SHP77 treated with DMSO at 0.1 percent for 48 hours (cell line): ENCODE data around the gene GSDME.

Source experiments
- DNase-seq: peaks from one replicate; lab custom pipeline; 2025; lab: John Stamatoyannopoulos, UW

GSDME gene

DNA sequence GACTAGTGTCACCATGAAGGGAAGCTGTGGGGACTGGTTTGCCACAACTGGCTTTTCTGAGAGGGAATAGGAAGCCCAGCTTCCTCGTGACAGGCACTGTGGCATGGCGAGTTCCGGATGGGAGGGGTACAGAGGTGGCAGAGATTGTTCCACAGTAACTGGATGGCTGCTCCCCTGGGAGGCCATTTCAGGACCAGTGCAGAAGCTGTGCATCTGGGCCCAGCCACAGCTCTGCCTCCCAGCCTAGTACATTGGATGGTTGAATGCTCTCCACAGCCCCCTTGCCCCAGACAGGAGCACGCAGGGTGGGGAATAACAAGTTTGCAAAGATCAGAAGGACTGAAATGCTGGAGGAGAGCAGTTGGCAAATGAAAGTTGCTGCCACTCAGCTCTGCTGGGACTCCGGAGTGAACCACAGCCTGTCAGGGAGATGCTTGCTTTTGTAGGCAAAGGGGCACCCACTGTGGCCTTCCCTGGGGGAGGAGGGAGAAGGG is 51.8 kb downstream of the GSDME start:
- no peak for DNase-seq

DNA sequence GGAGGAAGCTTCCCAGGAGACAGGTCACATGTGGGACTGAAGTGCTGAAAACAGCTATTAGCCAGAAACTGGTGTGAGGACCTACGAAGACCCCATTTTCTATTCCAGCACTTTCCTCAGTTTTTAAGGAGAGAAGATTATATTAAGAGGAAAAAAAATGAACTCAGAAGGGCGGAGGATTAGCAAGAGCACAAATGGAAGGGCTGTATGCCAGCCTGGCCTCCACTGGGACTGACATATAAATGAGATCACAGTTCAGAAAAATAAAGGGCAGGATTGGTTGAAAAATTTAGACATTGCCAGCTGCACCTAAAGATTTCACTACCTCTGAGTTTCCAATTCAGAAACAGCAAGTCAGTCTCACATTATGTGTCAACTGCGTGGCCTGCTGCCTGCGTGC is 53.0 kb downstream of the GSDME start:
- DNase-seq, result no peak

DNA sequence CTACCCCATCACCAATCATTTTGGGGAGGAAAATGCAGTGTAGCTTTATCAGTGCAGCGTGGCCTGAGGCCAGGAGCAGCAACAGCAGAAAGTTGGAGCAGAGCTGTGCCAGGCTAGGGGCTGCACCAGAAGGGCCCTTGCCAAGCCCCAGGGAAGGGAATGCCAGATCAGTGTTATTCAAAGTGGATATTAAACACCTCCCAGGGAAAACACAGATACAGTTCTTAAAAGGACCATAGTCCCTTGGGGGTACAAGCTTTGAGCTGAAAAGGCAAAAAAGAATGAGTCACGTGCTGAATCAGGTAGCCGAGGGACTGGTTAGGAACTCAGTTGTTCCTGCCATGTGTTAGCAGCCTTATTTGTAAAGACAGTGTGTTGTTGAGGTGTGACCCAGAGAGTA is 54.0 kb downstream of the GSDME start:
- no peak for DNase-seq

GRCh38 chr7:24702755-24703154 is 54.5 kb downstream of the GSDME start:
- no peak for DNase-seq

GRCh38 chr7:24701261-24702235 is 55.7 kb downstream of the GSDME start:
- no peak for DNase-seq

GRCh38 chr7:24700521-24701260 is 56.6 kb downstream of the GSDME start:
- DNase-seq, result no peak

DNA sequence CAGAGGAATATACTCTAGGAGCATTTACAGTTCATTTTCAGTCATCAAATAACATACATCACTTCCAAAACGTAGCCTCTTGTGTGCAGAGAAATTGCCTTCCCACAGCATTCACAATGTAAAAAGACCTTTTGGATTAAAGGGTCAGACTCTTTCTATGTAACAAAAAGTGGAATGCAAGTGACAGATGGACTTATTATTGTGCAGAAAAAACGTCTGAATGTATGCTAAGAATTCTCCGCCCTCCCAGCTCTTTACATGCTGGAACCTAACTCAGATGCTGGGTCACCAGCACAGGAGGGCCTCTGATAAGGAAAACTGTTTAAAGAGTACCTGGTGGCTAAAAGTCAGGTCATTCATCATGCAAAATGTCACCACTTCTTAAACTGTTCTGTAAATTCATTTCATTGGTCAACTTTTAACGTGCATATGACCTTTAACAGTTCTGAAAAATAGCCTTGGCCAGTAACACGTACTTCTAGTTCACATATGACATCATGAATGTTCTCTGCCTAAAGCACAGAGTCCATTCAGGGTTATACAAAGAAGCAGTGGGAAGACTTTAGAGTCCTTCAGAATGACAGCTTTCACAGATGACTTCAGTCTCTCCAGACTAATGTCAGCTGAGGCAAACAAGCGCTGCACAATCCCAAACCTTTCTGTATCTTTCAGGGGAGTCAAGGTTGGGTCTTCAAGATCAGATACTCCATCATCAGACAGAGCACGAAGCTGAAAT is 58.6 kb downstream of the GSDME start:
- no peak for DNase-seq

DNA sequence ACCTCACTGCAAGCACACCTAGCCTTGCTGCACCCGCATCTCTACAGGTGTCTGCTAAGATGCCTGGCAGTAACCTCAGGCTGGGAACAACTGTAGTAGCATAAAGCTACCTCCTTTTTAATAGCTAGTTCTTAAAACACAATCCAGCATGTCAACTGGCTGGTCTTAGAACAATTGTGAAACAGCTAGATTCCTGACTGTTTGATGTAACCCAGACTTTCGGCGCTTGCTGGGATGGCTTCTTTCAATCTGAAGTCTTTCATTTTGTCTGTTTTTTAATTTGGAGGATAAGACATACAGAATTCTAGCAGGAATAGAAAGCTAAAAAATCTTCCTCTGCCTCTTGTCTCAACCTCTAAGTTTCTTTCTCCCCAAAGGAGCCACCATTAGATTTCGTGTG is 59.8 kb downstream of the GSDME start:
- DNase-seq, result no peak

DNA sequence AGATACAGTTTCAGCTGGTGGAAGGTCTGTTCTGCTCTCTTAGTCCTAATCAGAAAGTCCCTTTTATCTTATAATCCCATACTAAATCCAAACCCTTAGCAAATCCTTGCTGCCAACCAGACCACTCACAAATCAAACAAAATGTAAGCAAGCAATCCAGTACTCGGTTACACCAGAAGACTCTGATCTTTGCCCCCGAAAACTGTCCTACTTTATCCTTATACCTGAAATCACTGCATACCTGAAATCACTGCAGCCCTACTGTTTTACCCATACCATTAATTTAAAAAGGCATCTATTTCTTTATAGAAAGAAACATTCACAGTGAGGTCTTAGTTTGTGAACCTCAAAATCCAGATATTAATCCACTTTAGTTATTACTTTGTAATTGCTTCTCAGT is 64.7 kb downstream of the GSDME start:
- no peak for DNase-seq

GRCh38 chr7:24690251-24690650 is 67.0 kb downstream of the GSDME start:
- no peak for DNase-seq

DNA sequence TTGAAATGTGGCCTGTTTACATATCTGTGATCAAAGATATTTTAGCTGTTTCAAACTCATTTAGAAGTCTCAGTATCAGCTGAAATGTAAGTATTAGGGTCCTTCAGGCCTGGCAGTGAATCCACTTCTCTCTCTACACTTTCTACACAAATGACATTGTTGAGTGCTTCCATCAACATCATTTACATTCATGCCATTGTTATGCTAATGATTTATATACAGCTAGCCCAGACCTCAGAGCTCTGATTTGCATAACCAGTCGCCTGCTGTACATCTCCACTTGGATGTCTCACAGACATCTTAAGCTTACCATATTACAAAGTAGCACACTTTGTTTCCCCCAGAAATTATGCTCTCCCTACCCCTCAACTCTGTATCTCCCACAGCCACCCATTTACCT is 71.6 kb downstream of the GSDME start:
- DNase-seq, result no peak

GRCh38 chr7:24670782-24671181 is 86.5 kb downstream of the GSDME start:
- no peak for DNase-seq

DNA sequence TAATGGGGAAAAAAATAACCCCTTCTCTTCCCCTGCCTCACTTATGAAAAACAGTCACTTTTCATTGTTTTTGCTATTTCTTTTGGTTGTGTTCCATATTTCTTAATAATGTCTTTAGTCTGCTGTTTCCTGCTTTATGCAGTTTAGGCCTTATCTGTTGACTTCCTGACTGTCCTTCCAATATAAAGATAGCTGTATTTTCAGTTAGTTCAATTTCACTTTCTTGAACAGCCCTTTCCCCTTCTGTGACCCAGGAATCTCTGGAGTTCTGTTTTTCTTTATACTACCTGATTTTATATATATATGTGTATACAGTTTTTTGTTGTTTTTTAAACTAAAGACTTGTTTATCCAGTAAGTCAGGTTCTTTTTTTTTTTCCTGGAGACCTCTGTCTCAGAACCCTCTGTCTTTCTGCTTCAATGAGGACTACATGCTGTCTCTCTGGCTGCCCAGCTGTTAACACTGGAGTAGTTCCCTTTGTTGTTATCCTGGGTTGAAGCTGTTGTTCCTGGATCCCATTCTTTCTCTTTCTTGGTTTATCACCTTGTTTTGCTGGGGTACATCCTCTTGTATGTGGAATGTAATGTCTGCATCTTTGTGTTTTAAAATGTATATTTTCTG is 87.2 kb downstream of the GSDME start:
- no peak for DNase-seq

DNA sequence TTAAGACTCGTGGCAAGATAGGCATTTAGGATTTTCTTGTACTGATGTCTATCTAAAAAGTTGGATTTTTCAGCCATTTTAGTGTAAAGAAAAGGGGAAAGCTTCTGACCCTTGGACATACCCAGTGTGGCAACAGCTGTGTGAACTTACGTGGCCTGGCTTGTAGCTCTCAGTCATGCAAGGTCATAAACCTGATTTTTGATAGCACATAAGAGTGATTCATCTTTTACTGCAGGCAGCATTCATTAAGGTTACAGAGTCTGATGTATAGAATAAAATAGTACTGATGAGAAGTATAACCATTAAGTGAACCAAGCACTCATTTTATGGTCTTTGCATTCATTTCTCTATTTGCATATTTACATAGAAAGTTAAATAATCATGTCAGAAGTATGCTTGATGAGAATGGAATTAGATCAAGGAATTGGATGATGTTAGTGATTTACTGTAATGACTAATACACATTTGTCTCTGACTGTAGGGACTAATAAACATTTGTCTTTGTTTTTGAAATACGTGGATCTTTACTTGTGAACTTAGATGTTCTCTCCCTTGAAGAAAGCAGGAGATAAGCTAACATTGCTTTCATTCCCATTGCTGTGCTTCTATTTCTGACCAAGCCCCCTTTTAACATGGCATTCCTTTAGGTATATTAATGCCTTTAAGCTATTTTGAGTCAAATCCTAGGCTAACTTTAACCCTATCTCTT is 88.2 kb downstream of the GSDME start:
- no peak for DNase-seq

GRCh38 chr7:24665564-24666294 is 91.5 kb downstream of the GSDME start:
- peak; percentile 33 for DNase-seq

- no peak for DNase-seq
Measured at GRCh38 chr7:24660546-24660945, 96.7 kb downstream of the GSDME start.

DNA sequence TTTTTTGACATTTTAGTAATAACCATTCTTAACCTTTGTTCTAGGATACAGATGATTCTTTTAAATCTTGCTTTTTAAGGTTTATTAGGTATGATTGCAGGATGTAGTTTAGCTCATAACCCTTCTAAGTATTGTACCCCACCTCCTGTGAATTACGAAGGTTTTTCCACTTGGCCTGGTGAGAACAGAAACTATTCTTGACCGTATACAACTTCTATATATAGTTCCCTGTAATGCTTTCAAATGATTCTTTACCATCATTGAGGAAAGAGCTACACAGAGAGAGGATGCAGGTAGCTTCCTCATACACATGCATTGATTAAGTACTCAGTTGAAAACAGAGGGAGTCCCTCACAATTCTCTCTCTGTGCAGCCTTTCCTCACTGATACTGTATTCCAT is 97.8 kb downstream of the GSDME start:
- no peak for DNase-seq

DNA sequence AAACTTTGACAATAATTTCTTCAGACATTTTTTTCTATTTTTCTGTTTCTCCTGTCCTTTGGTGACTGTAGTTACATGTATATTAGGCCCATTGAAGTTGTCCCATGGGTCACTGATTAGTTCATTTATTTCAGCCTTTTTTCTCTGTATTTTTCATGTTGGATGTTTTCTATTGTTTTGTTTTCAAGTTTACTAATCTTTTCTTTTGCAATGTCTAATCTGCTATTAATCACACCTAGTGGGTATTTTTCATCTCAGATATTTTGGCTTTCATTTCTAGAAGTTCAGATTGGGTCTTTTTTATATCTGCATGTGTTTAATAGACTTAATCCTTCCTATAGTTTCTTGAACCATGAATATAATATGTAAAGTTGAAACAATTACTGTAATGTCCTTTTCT is 99.3 kb downstream of the GSDME start:
- DNase-seq, result no peak

DNA sequence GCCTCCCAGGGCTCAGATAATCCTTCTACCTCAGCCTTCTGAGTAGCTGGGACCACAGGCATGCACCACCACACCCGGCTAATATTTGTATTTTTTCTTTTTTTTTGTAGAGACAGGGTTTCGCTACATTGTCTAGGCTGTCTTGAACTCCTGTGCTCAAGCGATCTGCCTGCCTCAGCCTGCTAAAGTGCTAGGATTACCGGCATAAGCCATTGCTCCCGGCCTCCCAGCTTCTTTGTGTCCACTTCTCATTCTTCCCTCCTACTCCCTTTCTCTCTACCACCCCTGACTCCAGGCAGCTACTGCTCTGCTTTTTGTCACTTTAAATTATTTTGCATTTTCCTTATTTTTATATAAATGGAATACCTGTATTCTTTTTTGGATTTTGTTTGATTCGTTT is 100.7 kb downstream of the GSDME start:
- DNase-seq, result no peak

DNA sequence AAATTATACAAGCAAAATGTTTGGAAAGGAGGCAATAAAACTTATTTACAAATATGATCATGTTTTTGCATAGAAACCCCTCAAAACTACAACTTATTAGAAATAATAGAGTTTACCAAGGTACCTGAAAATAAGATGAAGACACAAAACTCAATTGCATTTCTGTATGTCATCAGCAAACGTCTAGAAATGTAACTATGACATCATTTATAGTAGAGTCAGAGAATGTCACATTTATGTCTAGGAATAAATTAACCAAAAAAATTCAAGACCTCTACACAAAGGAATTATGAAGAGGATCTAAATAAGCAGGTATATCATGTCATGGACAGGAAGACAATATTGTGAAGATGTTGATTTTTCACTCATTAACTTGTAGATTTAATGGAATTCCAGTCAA is 103.0 kb downstream of the GSDME start:
- no peak for DNase-seq
